Measurements from ENCODE around the gene AMELX. TPM values are rescaled to one million over a fixed set of nuclear protein-coding genes. Genes with fewer than 3 reads are reported as not detected.

The AMELX gene
- polyA plus RNA-seq, 2 of the 4 experiments (the other 2 are of a cell fraction): not detected

GRCh38 chrX:11257290-11257689 lies 35.9 kb upstream of the AMELX start (continued):
- no peak for TF ChIP-seq RFX5 (IDR thresholded peaks at IDR 0.05)
- no peak for TF ChIP-seq PBX3 (IDR thresholded peaks at IDR 0.05)
- no peak for TF ChIP-seq ATOH8 (CRISPR knock-in tag; IDR thresholded peaks at IDR 0.05; ENCODE audit: low read depth)

- DNase-seq (ENCODE audit: low read depth in 1 of 2, low spot score in 1 of 2) (no peak), ATAC-seq (no peak), FAIRE-seq (no peak)
- POLR2A ChIA-PET: no interaction called here
- Histone ChIP-seq H3K4me3 (no peak overlapping the region), H3K4me2 (no peak overlapping the region), H3K27ac (no peak overlapping the region), H3K4me1 (no peaks in the 10 kb centered on the region), H3K9me3 (no peaks in the 10 kb centered on the region)
- no peak for TF ChIP-seq CTCF (IDR thresholded peaks at IDR 0.05)
- no peak for TF ChIP-seq HOXB13 (CRISPR knock-in tag; IDR thresholded peaks at IDR 0.05; ENCODE audit: low read depth)
- no peak for TF ChIP-seq EHMT2 (IDR thresholded peaks at IDR 0.05; ENCODE audit: low read depth)
- TF ChIP-seq E2F6 (IDR thresholded peaks at IDR 0.05; ENCODE audit: borderline replicate concordance, low read depth): no peak
- TF ChIP-seq GATA3 (IDR thresholded peaks at IDR 0.05; ENCODE audit: borderline replicate concordance): no peak
- no peak for TF ChIP-seq CBX2 (IDR thresholded peaks at IDR 0.05; ENCODE audit: borderline replicate concordance, low read depth)
- no peak for TF ChIP-seq CBX8 (IDR thresholded peaks at IDR 0.05)
- no peak for TF ChIP-seq USF2 (IDR thresholded peaks at IDR 0.05)
- no peak for TF ChIP-seq RNF2 (IDR thresholded peaks at IDR 0.05; ENCODE audit: borderline replicate concordance, low read depth)
- CTCF ChIA-PET: no interaction called here
- 24% methylated on average over 2 of the region's 2 CpGs for WGBS (ENCODE audit: missing lambda C conversion rate)
Measured at GRCh38 chrX:11257711-11258110, 35.5 kb upstream of the AMELX start.

GRCh38 chrX:11259437-11259836 lies 33.8 kb upstream of the AMELX start:
- H3K9me3 ChIP-seq: no peaks in the 10 kb centered on the region
- no peak for TF ChIP-seq TFCP2L1 (CRISPR knock-in tag; IDR thresholded peaks at IDR 0.05)
- TF ChIP-seq KDM5A (IDR thresholded peaks at IDR 0.05): no peak
- TF ChIP-seq MAFK (IDR thresholded peaks at IDR 0.05; ENCODE audit: partially characterized antibody): no peak
- no peak for TF ChIP-seq ELK1 (IDR thresholded peaks at IDR 0.05; ENCODE audit: low read depth, low read length)
- TF ChIP-seq POLR2AphosphoS2 (conservative IDR thresholded peaks at IDR 0.05; ENCODE audit: low read length): no peak
- no peak for TF ChIP-seq NPAS2 (CRISPR knock-in tag; IDR thresholded peaks at IDR 0.05; ENCODE audit: borderline replicate concordance)
- TF ChIP-seq JUNB (IDR thresholded peaks at IDR 0.05): no peak
- no peak for TF ChIP-seq PBX3 (IDR thresholded peaks at IDR 0.05)
- ChIA-PET CTCF (no interaction called here), POLR2A (no interaction called here)
- 6% methylated on average over 1 of the region's 1 CpG for WGBS (ENCODE audit: missing lambda C conversion rate)
- ATAC-seq (no peak), DNase-seq (ENCODE audit: low read depth in 1 of 2, low spot score in 1 of 2) (no peak), FAIRE-seq (no peak)
- H3K4me3 ChIP-seq: no peak overlapping the region
- no peaks in the 10 kb centered on the region for H3K4me1 ChIP-seq
- no peak overlapping the region for H3K4me2 ChIP-seq
- no peak overlapping the region for H3K27ac ChIP-seq

All from A549 (cell line).